Caco-2 (cell line): ENCODE data around the gene TNS3. TPM values are rescaled to one million over a fixed set of nuclear protein-coding genes. Genes with fewer than 3 reads are reported as not detected.
A peak's percentile ranks its signal among the peaks of the same experiment; 100 is the strongest.

Experiments
- BruUV-seq: library from RNA; stranded (reverse); fragments of 400-500 nt; replicated peaks from 2 replicates; lab custom pipeline; 2021; lab: Mats Ljungman, UMichigan
- CTCF ChIA-PET: fragments of 300-600 bp; sonication (Branson Sonifier 250); formaldehyde crosslinking; loops from one replicate; lab custom pipeline; 2022; ENCODE audit warnings: antibody characterized with exemption; lab: Charles Lee
- POLR2A ChIA-PET: fragments of 300-600 bp; sonication (Branson Sonifier 250); formaldehyde crosslinking; loops from one replicate; lab custom pipeline; 2022; ENCODE audit warnings: antibody characterized with exemption; lab: Charles Lee
- DNase-seq, 2 experiments: peaks; one replicate each; pipeline versions ENCODE4 v3.0.0 to v3.0.0-alpha.2; 2020 to 2022
- H3K27me3 ChIP-seq: replicated peaks from 2 replicates; pipeline ENCODE4 v1.6.0; 2011; ENCODE audit warnings: low read length; ENCODE audit not compliant: control insufficient read depth, insufficient read depth
- H3K36me3 ChIP-seq: 2 replicates; pipeline ENCODE4 v1.5.1; 2011; ENCODE audit warnings: low read length; ENCODE audit not compliant: control insufficient read depth, insufficient read depth
- H3K4me1 ChIP-seq: fragments of 250-450 bp; sonication (Bioruptor Pico); 2 replicates; pipeline ENCODE4 v1.5.1; 2020; ENCODE audit warnings: mild to moderate bottlenecking
- H3K4me3 ChIP-seq: 2 replicates; pipeline ENCODE4 v1.5.1; 2011; ENCODE audit warnings: low read depth, mild to moderate bottlenecking, control low read depth, low read length
- H3K9me3 ChIP-seq: fragments of 250-450 bp; sonication (Bioruptor Pico); 2 replicates; pipeline ENCODE4 v1.5.1; 2020; ENCODE audit warnings: mild to moderate bottlenecking, moderate library complexity
- H3K27ac Mint-ChIP-seq: one replicate; pipeline ENCODE4 v1.8.0; 2022; ENCODE audit warnings: mixed read lengths; ENCODE audit not compliant: unreplicated experiment
- H3K27me3 Mint-ChIP-seq: one replicate; pipeline ENCODE4 v1.8.0; 2022; ENCODE audit warnings: mixed read lengths; ENCODE audit not compliant: insufficient read depth, unreplicated experiment
- H3K36me3 Mint-ChIP-seq: one replicate; pipeline ENCODE4 v1.8.0; 2022; ENCODE audit warnings: mild to moderate bottlenecking, mixed read lengths; ENCODE audit not compliant: insufficient read depth, unreplicated experiment
- H3K4me1 Mint-ChIP-seq: one replicate; pipeline ENCODE4 v1.8.0; 2022; ENCODE audit warnings: low read depth, mixed read lengths; ENCODE audit not compliant: unreplicated experiment
- H3K4me3 Mint-ChIP-seq: one replicate; pipeline ENCODE4 v1.8.0; 2022; ENCODE audit warnings: mild to moderate bottlenecking, moderate library complexity, mixed read lengths; ENCODE audit not compliant: unreplicated experiment
- H3K9me3 Mint-ChIP-seq: one replicate; pipeline ENCODE4 v1.8.0; 2022; ENCODE audit warnings: mixed read lengths; ENCODE audit not compliant: unreplicated experiment
- CTCF ChIP-seq, 2 experiments: fragments of 200-600 bp in 1 of 2; IDR thresholded peaks; 1 replicate in 1 of 2; 2 replicates in 1 of 2; pipeline versions ENCODE4 v1.5.1 to v1.8.0; 2011 to 2022; ENCODE audit warnings: antibody characterized with exemption in 1 of 2, control low read depth in 1 of 2, inconsistent platforms in 1 of 2, low read depth in 1 of 2, low read length in 1 of 2, mild to moderate bottlenecking in 1 of 2, moderate library complexity in 1 of 2; ENCODE audit not compliant: insufficient read depth in 1 of 2, severe bottlenecking in 1 of 2, unreplicated experiment in 1 of 2
- intact Hi-C: fragments of 100-400 bp; cut with micrococcal nuclease; formaldehyde crosslinking; loops from one replicate; pipeline ENCODE4 v1.10.0; 2022; ENCODE audit not compliant: unreplicated experiment
- total RNA-seq: library from RNA; stranded (reverse); gene quantifications from 2 replicates; pipeline ENCODE4 v1.2.3, GENCODE V29; 2022

Gene TNS3
- total RNA-seq, 1 experiment from 2014 or later = 263 TPM

GRCh38 chr7:47419471-47419870 lies 162.4 kb downstream of the TNS3 start:
- Mint-ChIP-seq H3K27me3 (no peaks in the 10 kb centered on the region), H3K4me3 (no peak overlapping the region), H3K36me3 (peaks cover 100% of the 10 kb centered on the region), H3K4me1 (no peaks in the 10 kb centered on the region), H3K27ac (no peak overlapping the region), H3K9me3 (no peaks in the 10 kb centered on the region)
- TF ChIP-seq CTCF (IDR thresholded peaks at IDR 0.05; ENCODE audit: insufficient read depth in 1 of 2, low read depth in 1 of 2, low read length in 1 of 2, severe bottlenecking in 1 of 2, unreplicated experiment in 1 of 2) = no peak
- Histone ChIP-seq H3K27me3 (no peaks in the 10 kb centered on the region), H3K4me1 (no peaks in the 10 kb centered on the region), H3K36me3 (peaks cover 18% of the 10 kb centered on the region), H3K9me3 (no peaks in the 10 kb centered on the region), H3K4me3 (no peak overlapping the region)
- ChIA-PET CTCF (no interaction called here), POLR2A (no interaction called here)
- no TSS peak for BruUV-seq
- DNase-seq = no peak
- intact Hi-C loops = loop anchor here (5.0 to 10.0 kb wide), 2 partner anchors 155 to 398 kb away; no protein-coding TSS in a partner anchor

- ChIA-PET POLR2A (no interaction called here), CTCF (interaction anchor here (0.6 to 1.8 kb wide), 2 partner anchors 75 to 152 kb away, joined by 3 to 5 read pairs; no protein-coding TSS in a partner anchor)
- intact Hi-C loops = loop anchor here (5.0 to 10.0 kb wide), 2 partner anchors 154 to 399 kb away; no protein-coding TSS in a partner anchor
- peak overlapping the region; percentile 31 for H3K27ac Mint-ChIP-seq
- no peaks in the 10 kb centered on the region for H3K9me3 Mint-ChIP-seq
- Histone ChIP-seq H3K4me1 (no peaks in the 10 kb centered on the region), H3K9me3 (no peaks in the 10 kb centered on the region), H3K36me3 (peaks cover 14% of the 10 kb centered on the region), H3K27me3 (no peaks in the 10 kb centered on the region), H3K4me3 (no peak overlapping the region)
- DNase-seq = peak in 1 of 2 experiments; percentile 12
- BruUV-seq = no TSS peak
- peaks cover 100% of the 10 kb centered on the region for H3K36me3 Mint-ChIP-seq
- no peaks in the 10 kb centered on the region for H3K27me3 Mint-ChIP-seq
- no peak for TF ChIP-seq CTCF (IDR thresholded peaks at IDR 0.05; ENCODE audit: insufficient read depth in 1 of 2, low read depth in 1 of 2, low read length in 1 of 2, severe bottlenecking in 1 of 2, unreplicated experiment in 1 of 2)
- H3K4me1 Mint-ChIP-seq = no peaks in the 10 kb centered on the region
- no peak overlapping the region for H3K4me3 Mint-ChIP-seq
These were observed 163.2 kb downstream of the TNS3 start for GRCh38 chr7:47418601-47419309.

- no peak overlapping the region for H3K4me3 Mint-ChIP-seq
- intact Hi-C loops = loop anchor here (5.0 to 10.0 kb wide), 2 partner anchors 152 to 401 kb away; no protein-coding TSS in a partner anchor
- peak in 1 of 2 experiments; percentile 19 for DNase-seq
- CTCF ChIA-PET = no interaction called here
- Histone ChIP-seq H3K4me3 (no peak overlapping the region), H3K27me3 (no peaks in the 10 kb centered on the region), H3K36me3 (peaks cover 7% of the 10 kb centered on the region), H3K4me1 (no peaks in the 10 kb centered on the region), H3K9me3 (no peaks in the 10 kb centered on the region)
- H3K27me3 Mint-ChIP-seq = no peaks in the 10 kb centered on the region
- no peak for TF ChIP-seq CTCF (IDR thresholded peaks at IDR 0.05; ENCODE audit: insufficient read depth in 1 of 2, low read depth in 1 of 2, low read length in 1 of 2, severe bottlenecking in 1 of 2, unreplicated experiment in 1 of 2)
- no peaks in the 10 kb centered on the region for H3K9me3 Mint-ChIP-seq
- peaks cover 100% of the 10 kb centered on the region for H3K36me3 Mint-ChIP-seq
- H3K27ac Mint-ChIP-seq = peak overlapping the region; percentile 65
- no peaks in the 10 kb centered on the region for H3K4me1 Mint-ChIP-seq
- POLR2A ChIA-PET = no interaction called here
- no TSS peak for BruUV-seq
These were observed 165.1 kb downstream of the TNS3 start for GRCh38 chr7:47416492-47417480.
